ENCODE measurements around the gene ABCA1.
"Not testable (repeated sequence)": the region's sequence is repeated elsewhere in the genome, so short reads cannot be mapped to it uniquely, and the experiment has no call there.

The ABCA1 gene

GRCh38 chr9:104905931-104906330 lies 22.0 kb downstream of the ABCA1 start:
- H3K4me3 ChIP-seq (replicated peaks in 1 of 2; ENCODE audit: low read depth in 2 of 2, low read length in 2 of 2), result no peak overlapping the region
- peak; percentile 23 to 83 for DNase-seq (ENCODE audit: low read depth in 2 of 2)
- TF ChIP-seq CTCF (IDR thresholded peaks at IDR 0.05; ENCODE audit: low read depth, low read length), result no peak

GRCh38 chr9:104905153-104905901 lies 22.6 kb downstream of the ABCA1 start:
- TF ChIP-seq CTCF (IDR thresholded peaks at IDR 0.05; ENCODE audit: low read depth, low read length), result no peak
- no peak overlapping the region for H3K4me3 ChIP-seq (replicated peaks in 1 of 2; ENCODE audit: low read depth in 2 of 2, low read length in 2 of 2)
- peak in 1 of 2 donors; percentile 24 for DNase-seq (ENCODE audit: low read depth in 2 of 2)

GRCh38 chr9:104903609-104904008 lies 24.3 kb downstream of the ABCA1 start:
- peak; percentile 48 for DNase-seq (ENCODE audit: low read depth in 2 of 2)
- TF ChIP-seq CTCF (IDR thresholded peaks at IDR 0.05; ENCODE audit: low read depth, low read length), result no peak
- no peak overlapping the region for H3K4me3 ChIP-seq (replicated peaks in 1 of 2; ENCODE audit: low read depth in 2 of 2, low read length in 2 of 2)

GRCh38 chr9:104900871-104901270 lies 27.1 kb downstream of the ABCA1 start:
- peak; percentile 11 to 26 for DNase-seq (ENCODE audit: low read depth in 2 of 2)
- H3K4me3 ChIP-seq (replicated peaks in 1 of 2; ENCODE audit: low read depth in 2 of 2, low read length in 2 of 2), result no peak overlapping the region
- no peak for TF ChIP-seq CTCF (IDR thresholded peaks at IDR 0.05; ENCODE audit: low read depth, low read length)

- no peak for TF ChIP-seq CTCF (IDR thresholded peaks at IDR 0.05; ENCODE audit: low read depth, low read length)
- DNase-seq (ENCODE audit: low read depth in 2 of 2), result no peak
- H3K4me3 ChIP-seq (replicated peaks in 1 of 2; ENCODE audit: low read depth in 2 of 2, low read length in 2 of 2), result no peak overlapping the region
Measured at GRCh38 chr9:104900324-104900723, 27.6 kb downstream of the ABCA1 start.

- no peak for DNase-seq (ENCODE audit: low read depth in 2 of 2)
- H3K4me3 ChIP-seq (replicated peaks in 1 of 2; ENCODE audit: low read depth in 2 of 2, low read length in 2 of 2), result no peak overlapping the region
- no peak for TF ChIP-seq CTCF (IDR thresholded peaks at IDR 0.05; ENCODE audit: low read depth, low read length)
Measured at GRCh38 chr9:104899759-104900247, 28.2 kb downstream of the ABCA1 start.

- H3K4me3 ChIP-seq (replicated peaks in 1 of 2; ENCODE audit: low read depth in 2 of 2, low read length in 2 of 2); DNase-seq (ENCODE audit: low read depth in 2 of 2): not testable (repeated sequence)
Measured at GRCh38 chr9:104898376-104898775, 29.6 kb downstream of the ABCA1 start.
